CD4-positive, alpha-beta T cell treated with Interleukin-4 for 4 hours (primary cell): ENCODE measurements around the gene SH2D4B.
"Not testable (repeated sequence)": the region's sequence is repeated elsewhere in the genome, so short reads cannot be mapped to it uniquely, and the experiment has no call there.

ENCODE experiments used
- DNase-seq: peaks from one replicate; pipeline ENCODE4 v3.0.0-alpha.2; 2020

Gene SH2D4B

GRCh38 chr10:80526218-80526617 lies 11.5 kb upstream of the SH2D4B start:
- DNase-seq, result no peak

- DNase-seq, result no peak
Measured at GRCh38 chr10:80526742-80527141, 11.0 kb upstream of the SH2D4B start.

GRCh38 chr10:80528185-80528700 lies 9.5 kb upstream of the SH2D4B start:
- no peak for DNase-seq

GRCh38 chr10:80528901-80529300 lies 8.8 kb upstream of the SH2D4B start:
- DNase-seq, result no peak

- DNase-seq, result peak; percentile 43
Measured at GRCh38 chr10:80529604-80530003, 8.1 kb upstream of the SH2D4B start.

- peak; percentile 44 for DNase-seq
Measured at GRCh38 chr10:80530251-80530650, 7.5 kb upstream of the SH2D4B start.

- no peak for DNase-seq
Measured at GRCh38 chr10:80530816-80531215, 6.9 kb upstream of the SH2D4B start.

GRCh38 chr10:80532571-80532970 lies 5.1 kb upstream of the SH2D4B start:
- no peak for DNase-seq

GRCh38 chr10:80534059-80534458 lies 3.6 kb upstream of the SH2D4B start:
- DNase-seq, result not testable (repeated sequence)

- DNase-seq, result not testable (repeated sequence)
Measured at GRCh38 chr10:80534646-80535045, 3.1 kb upstream of the SH2D4B start.

- peak; percentile 68 for DNase-seq
Measured at GRCh38 chr10:80535671-80536360, 1.9 kb upstream of the SH2D4B start.

GRCh38 chr10:80536361-80536835 lies 1.3 kb upstream of the SH2D4B start:
- no peak for DNase-seq

- DNase-seq, result no peak
Measured at GRCh38 chr10:80537086-80537735, 491 bp upstream of the SH2D4B start.

GRCh38 chr10:80538481-80539185 lies 931 bp downstream of the SH2D4B start:
- DNase-seq, result no peak

GRCh38 chr10:80539421-80540031 lies 1.8 kb downstream of the SH2D4B start:
- DNase-seq, result no peak

- no peak for DNase-seq
Measured at GRCh38 chr10:80540136-80540535, 2.4 kb downstream of the SH2D4B start.

- DNase-seq, result no peak
Measured at GRCh38 chr10:80540618-80540980, 2.9 kb downstream of the SH2D4B start.

GRCh38 chr10:80540981-80541750 lies 3.5 kb downstream of the SH2D4B start:
- DNase-seq, result no peak

GRCh38 chr10:80542053-80542452 lies 4.4 kb downstream of the SH2D4B start:
- DNase-seq, result no peak

GRCh38 chr10:80542652-80543318 lies 5.1 kb downstream of the SH2D4B start:
- no peak for DNase-seq

- not testable (repeated sequence) for DNase-seq
Measured at GRCh38 chr10:80543319-80543672, 5.6 kb downstream of the SH2D4B start.
